NT2/D1 (cell line): Measurements from ENCODE around the gene CTSV.
"Not testable (repeated sequence)": the region's sequence is repeated elsewhere in the genome, so short reads cannot be mapped to it uniquely, and the experiment has no call there.

Experiments used
- YY1 ChIP-seq: IDR thresholded peaks from 2 replicates; pipeline ENCODE4 v1.6.1; 2011; ENCODE audit not compliant: insufficient read length, insufficient read depth
- ZNF274 ChIP-seq: IDR thresholded peaks from 2 replicates; pipeline ENCODE4 v1.6.1; 2011; ENCODE audit warnings: mild to moderate bottlenecking, low read depth, low read length

DNA sequence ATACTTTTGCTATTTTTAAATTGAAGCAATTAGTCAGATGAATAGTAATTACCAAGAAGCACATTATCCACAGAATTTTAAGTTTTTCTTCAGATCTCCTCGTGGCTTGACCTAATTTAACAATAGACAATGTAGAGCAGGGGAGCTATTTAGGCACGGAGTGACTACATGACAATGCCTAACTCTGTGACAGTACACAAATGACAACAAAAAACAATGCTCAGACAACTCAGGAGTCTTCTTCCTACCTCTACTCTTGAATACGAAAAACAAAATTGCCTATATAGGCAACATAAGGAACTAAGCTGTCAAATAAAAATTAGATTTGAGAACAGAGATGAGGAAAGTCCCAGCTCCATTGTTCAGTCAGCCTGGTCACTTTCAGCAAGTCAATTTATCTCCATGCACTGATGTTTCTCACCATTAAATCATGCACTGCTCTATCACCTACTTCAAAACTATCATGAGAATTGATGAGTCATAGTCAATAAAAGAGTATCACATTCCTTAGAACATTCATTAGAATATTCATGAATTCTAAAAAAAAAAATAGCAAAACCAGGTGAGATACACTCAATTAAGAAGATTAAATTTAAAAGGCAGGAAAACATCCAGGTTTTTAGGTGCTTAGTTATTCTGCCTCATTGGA, 38.7 kb downstream of the CTSV start:
- not testable (repeated sequence) for TF ChIP-seq YY1, ZNF274
